HEK293T (cell line): ENCODE data around the gene YPEL5.
"Not testable (repeated sequence)": the region's sequence is repeated elsewhere in the genome, so short reads cannot be mapped to it uniquely, and the experiment has no call there.

Experiments
- CTCF ChIA-PET: fragments of 350-600 bp; formaldehyde crosslinking; extraction: SDS; loops from one replicate; lab custom pipeline; 2021; ENCODE audit warnings: antibody characterized with exemption, inconsistent platforms; lab: Yijun Ruan, JAX
- POLR2A ChIA-PET: fragments of 350-600 bp; formaldehyde crosslinking; extraction: SDS; loops from one replicate; lab custom pipeline; 2020; ENCODE audit warnings: antibody characterized with exemption, inconsistent platforms; lab: Yijun Ruan, JAX
- DNase-seq: peaks from one replicate; pipeline ENCODE4 v3.0.0; 2012; ENCODE audit warnings: mixed read lengths; ENCODE audit errors: extremely low spot score
- ARNT ChIP-seq: fragments of 450-650 bp; IDR thresholded peaks from 2 replicates; pipeline ENCODE4 v1.6.1; 2017; ENCODE audit warnings: mild to moderate bottlenecking
- BHLHE40 ChIP-seq: fragments of 450-650 bp; IDR thresholded peaks from 2 replicates; pipeline ENCODE4 v1.6.1; 2016; ENCODE audit warnings: mild to moderate bottlenecking, moderate library complexity, borderline replicate concordance
- CTBP1 ChIP-seq: fragments of 450-650 bp; IDR thresholded peaks from 2 replicates; pipeline ENCODE4 v1.6.1; 2016; ENCODE audit warnings: borderline replicate concordance
- ELF4 ChIP-seq: fragments of 450-650 bp; IDR thresholded peaks from 2 replicates; pipeline ENCODE4 v1.6.1; 2017; ENCODE audit warnings: antibody characterized with exemption
- FOXA1 ChIP-seq: fragments of 450-650 bp; IDR thresholded peaks from 2 replicates; pipeline ENCODE4 v1.6.1; 2016; ENCODE audit warnings: mild to moderate bottlenecking
- FOXK2 ChIP-seq: fragments of 450-650 bp; IDR thresholded peaks from 2 replicates; pipeline ENCODE4 v1.6.1; 2016; ENCODE audit warnings: mild to moderate bottlenecking
- FOXM1 ChIP-seq: fragments of 450-650 bp; IDR thresholded peaks from 2 replicates; pipeline ENCODE4 v1.6.1; 2017; ENCODE audit warnings: mild to moderate bottlenecking, borderline replicate concordance
- HDGF ChIP-seq: fragments of 450-650 bp; IDR thresholded peaks from 2 replicates; pipeline ENCODE4 v1.6.1; 2017; ENCODE audit warnings: antibody characterized with exemption, borderline replicate concordance
- L3MBTL2 ChIP-seq: fragments of 450-650 bp; conservative IDR thresholded peaks from 2 replicates; pipeline ENCODE4 v1.6.1; 2016; ENCODE audit warnings: mild to moderate bottlenecking
- LEF1 ChIP-seq: fragments of 450-650 bp; IDR thresholded peaks from 2 replicates; pipeline ENCODE4 v1.6.1; 2017; ENCODE audit warnings: mild to moderate bottlenecking, borderline replicate concordance
- NFRKB ChIP-seq: fragments of 450-650 bp; IDR thresholded peaks from 2 replicates; pipeline ENCODE4 v1.6.1; 2016; ENCODE audit warnings: mild to moderate bottlenecking, moderate library complexity
- PKNOX1 ChIP-seq: fragments of 450-650 bp; IDR thresholded peaks from 2 replicates; pipeline ENCODE4 v1.6.1; 2016
- SP1 ChIP-seq: fragments of 450-650 bp; IDR thresholded peaks from 2 replicates; pipeline ENCODE4 v1.6.1; 2017
- SUZ12 ChIP-seq: fragments of 450-650 bp; IDR thresholded peaks from 2 replicates; pipeline ENCODE4 v1.6.1; 2016; ENCODE audit warnings: mild to moderate bottlenecking
- TARDBP ChIP-seq: fragments of 450-650 bp; IDR thresholded peaks from 2 replicates; pipeline ENCODE4 v1.6.1; 2016
- ZNF384 ChIP-seq: fragments of 450-650 bp; IDR thresholded peaks from 2 replicates; pipeline ENCODE4 v1.6.1; 2016

YPEL5 gene

GRCh38 chr2:30134582-30134981, 12.2 kb upstream of the YPEL5 start:
- POLR2A ChIA-PET, result interaction anchor here (2.1 kb wide), 1 partner anchor 12 kb away, joined by 8 read pairs; the partner anchor contains the start of gene YPEL5
- CTCF ChIA-PET, result interaction anchor here (1.2 kb wide), 1 partner anchor 577 kb away, joined by 3 read pairs; no protein-coding TSS in a partner anchor
- no peak for DNase-seq
- TF ChIP-seq NFRKB, result no peak
- no peak for TF ChIP-seq L3MBTL2
- no peak for TF ChIP-seq BHLHE40
- TF ChIP-seq SUZ12, result no peak
- no peak for TF ChIP-seq ARNT
- TF ChIP-seq SP1, result no peak
- no peak for TF ChIP-seq FOXA1
- TF ChIP-seq PKNOX1, result no peak
- no peak for TF ChIP-seq FOXK2
- TF ChIP-seq LEF1, result no peak
- TF ChIP-seq ZNF384, result no peak
- no peak for TF ChIP-seq FOXM1
- TF ChIP-seq TARDBP, result no peak
- TF ChIP-seq CTBP1, result no peak
- no peak for TF ChIP-seq ELF4
- TF ChIP-seq HDGF, result no peak

GRCh38 chr2:30135541-30135940, 11.3 kb upstream of the YPEL5 start:
- POLR2A ChIA-PET, result interaction anchor here (2.1 kb wide), 1 partner anchor 11 kb away, joined by 8 read pairs; the partner anchor contains the start of gene YPEL5
- CTCF ChIA-PET, result interaction anchor here (1.2 kb wide), 1 partner anchor 576 kb away, joined by 3 read pairs; no protein-coding TSS in a partner anchor
- no peak for DNase-seq
- TF ChIP-seq SUZ12 (no peak), NFRKB (no peak)

- no peak for DNase-seq
- CTCF ChIA-PET, result no interaction called here
- POLR2A ChIA-PET, result interaction anchor here (2.1 to 2.2 kb wide), 2 partner anchors 9 to 10 kb away, joined by 5 to 8 read pairs; partner anchors contain the start of gene YPEL5
These were observed 9.9 kb upstream of the YPEL5 start for GRCh38 chr2:30136764-30137444.

GRCh38 chr2:30139131-30139870, 7.5 kb upstream of the YPEL5 start:
- ChIA-PET CTCF (interaction anchor here (1.4 kb wide), 1 partner anchor 8 kb away, joined by 3 read pairs; no protein-coding TSS in a partner anchor), POLR2A (interaction anchor here (2.2 kb wide), 1 partner anchor 7 kb away, joined by 5 read pairs; the partner anchor contains the start of gene YPEL5)
- TF ChIP-seq BHLHE40 (no peak), FOXA1 (no peak), LEF1 (no peak)
- DNase-seq, result no peak

More at GRCh38 chr2:30136764-30137444, 9.9 kb upstream of the YPEL5 start:
- TF ChIP-seq HDGF (no peak), SUZ12 (no peak), L3MBTL2 (no peak), ELF4 (no peak), ZNF384 (no peak), PKNOX1 (no peak), FOXK2 (no peak), CTBP1 (no peak), SP1 (no peak), TARDBP (no peak), FOXA1 (no peak), ARNT (no peak), NFRKB (no peak), FOXM1 (no peak), BHLHE40 (no peak), LEF1 (no peak)

- ChIA-PET CTCF (no interaction called here), POLR2A (no interaction called here)
- no peak for DNase-seq
- TF ChIP-seq HDGF, result no peak
- TF ChIP-seq SP1, result no peak
- TF ChIP-seq NFRKB, result no peak
- TF ChIP-seq FOXM1, result no peak
- no peak for TF ChIP-seq L3MBTL2
- TF ChIP-seq ARNT, result no peak
- TF ChIP-seq BHLHE40, result no peak
- TF ChIP-seq FOXA1, result no peak
- TF ChIP-seq ZNF384, result no peak
- no peak for TF ChIP-seq LEF1
- no peak for TF ChIP-seq ELF4
- no peak for TF ChIP-seq SUZ12
- no peak for TF ChIP-seq FOXK2
- no peak for TF ChIP-seq TARDBP
- no peak for TF ChIP-seq PKNOX1
- no peak for TF ChIP-seq CTBP1
These were observed 5.7 kb upstream of the YPEL5 start for GRCh38 chr2:30141136-30141535.

- ChIA-PET CTCF (no interaction called here), POLR2A (no interaction called here)
- no peak for DNase-seq
- TF ChIP-seq NFRKB (no peak), ARNT (no peak), LEF1 (no peak), SP1 (no peak)
These were observed 2.5 kb upstream of the YPEL5 start for GRCh38 chr2:30144260-30144659.

GRCh38 chr2:30144951-30145350, 1.9 kb upstream of the YPEL5 start:
- CTCF ChIA-PET, POLR2A ChIA-PET, DNase-seq: not testable (repeated sequence)
